ENCODE results near the gene OR51T1.
"Not testable (repeated sequence)": the region's sequence is repeated elsewhere in the genome, so short reads cannot be mapped to it uniquely, and the experiment has no call there.

OR51T1 gene
- 0 to 0.88 (median 0) reads per million in 17 experiments for total RNA-seq

- DNase-seq, result no peak
Measured at GRCh38 chr11:4881860-4882500, at the start of gene OR51T1. OR51T1 (plus strand) TSS chr11:4881900; CDS start chr11:4881900, 0 bp downstream.

- DNase-seq, result no peak
Measured at GRCh38 chr11:4839851-4840549, 41.7 kb upstream of the OR51T1 start.

- DNase-seq, result no peak
Measured at GRCh38 chr11:4848908-4849532, 32.7 kb upstream of the OR51T1 start, which contains the start of gene OR51S1. OR51S1 (minus strand) TSS chr11:4849208; CDS start chr11:4849208, 0 bp downstream.

GRCh38 chr11:4851033-4851432, 30.7 kb upstream of the OR51T1 start:
- no peak for DNase-seq

- DNase-seq, result not testable (repeated sequence)
Measured at GRCh38 chr11:4854286-4854685, 27.4 kb upstream of the OR51T1 start.

- DNase-seq, result no peak
Measured at GRCh38 chr11:4862447-4863236, 19.1 kb upstream of the OR51T1 start.

GRCh38 chr11:4863876-4864275, 17.8 kb upstream of the OR51T1 start:
- no peak for DNase-seq

- no peak for DNase-seq
Measured at GRCh38 chr11:4865855-4866254, 15.8 kb upstream of the OR51T1 start.

GRCh38 chr11:4881188-4881587, 512 bp upstream of the OR51T1 start:
- DNase-seq, result no peak

- no peak for DNase-seq
Measured at GRCh38 chr11:4882543-4882942, 843 bp downstream of the OR51T1 start.

- no peak for DNase-seq
Measured at GRCh38 chr11:4884361-4884760, 2.7 kb downstream of the OR51T1 start.

- no peak for DNase-seq
Measured at GRCh38 chr11:4886186-4886585, 4.5 kb downstream of the OR51T1 start.

- DNase-seq, result no peak
Measured at GRCh38 chr11:4887591-4887990, 5.9 kb downstream of the OR51T1 start.

- DNase-seq, result no peak
Measured at GRCh38 chr11:4890279-4890678, 8.6 kb downstream of the OR51T1 start.

- DNase-seq, result no peak
Measured at GRCh38 chr11:4891996-4892640, 10.4 kb downstream of the OR51T1 start.

GRCh38 chr11:4903484-4903883, 21.8 kb downstream of the OR51T1 start, which contains the start of gene OR51A7:
OR51A7 (plus strand) TSS chr11:4903783; CDS start chr11:4907370, 3,587 bp downstream.
- no peak for DNase-seq

- DNase-seq, result no peak
Measured at GRCh38 chr11:4916581-4916980, 34.9 kb downstream of the OR51T1 start.

- DNase-seq, result no peak
Measured at GRCh38 chr11:4919250-4919649, 37.5 kb downstream of the OR51T1 start, which contains the start of gene OR51G2. OR51G2 (minus strand) TSS chr11:4919350; CDS start chr11:4915663, 3,687 bp downstream.

GRCh38 chr11:4921796-4922195, 40.1 kb downstream of the OR51T1 start:
- DNase-seq, result no peak

- no peak for DNase-seq
Measured at GRCh38 chr11:4922304-4922703, 40.6 kb downstream of the OR51T1 start.

GRCh38 chr11:4924239-4924638, 42.5 kb downstream of the OR51T1 start, which contains the start of gene OR51G1:
OR51G1 (minus strand) TSS chr11:4924339; CDS start chr11:4924339, 0 bp downstream.
- DNase-seq, result no peak

- no peak for DNase-seq
Measured at GRCh38 chr11:4926608-4927007, 44.9 kb downstream of the OR51T1 start.

Data from suppressor macrophage (primary cell).